ENCODE data around the gene HNRNPA0.

Gene HNRNPA0

DNA sequence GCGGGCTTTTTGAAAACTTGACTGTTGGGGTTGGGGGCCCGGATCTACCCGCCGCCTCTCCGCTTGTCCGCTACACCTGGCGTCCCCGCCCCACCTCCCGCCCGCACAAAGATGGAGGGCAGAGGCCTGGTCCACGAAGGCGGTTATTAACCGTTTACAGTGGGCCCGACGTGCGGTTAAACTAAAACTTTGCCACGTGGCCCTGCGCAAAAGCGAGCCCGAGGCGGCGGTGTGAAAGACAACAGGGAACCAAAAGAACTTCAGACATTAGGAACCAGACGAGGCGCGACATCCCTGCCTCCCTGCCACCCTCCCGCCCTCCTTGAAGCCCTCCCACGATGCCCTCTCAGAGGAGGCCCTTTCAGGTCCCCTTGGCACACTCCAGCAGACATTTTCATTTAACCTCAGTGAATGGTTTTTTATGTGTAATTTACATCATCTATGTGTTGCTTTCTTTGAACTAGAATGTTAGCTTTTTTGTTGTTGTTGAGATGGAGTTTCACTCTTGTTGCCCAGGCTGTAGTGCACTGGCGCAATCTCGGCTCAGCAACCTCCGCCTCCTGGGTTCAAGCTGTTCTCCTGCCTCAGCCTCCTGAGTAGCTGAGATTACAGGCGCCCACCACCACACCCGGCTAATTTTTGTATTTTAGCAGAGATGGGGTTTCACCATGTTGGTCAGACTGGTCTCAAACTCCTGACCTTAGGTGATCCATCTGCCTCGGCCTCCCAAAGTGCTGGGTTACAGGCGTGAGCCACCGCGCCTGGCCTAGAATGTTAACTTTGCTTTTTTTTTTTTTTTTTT, 999 bp upstream of the HNRNPA0 start:
- DNase-seq (ENCODE audit: low read depth), result no peak

DNA sequence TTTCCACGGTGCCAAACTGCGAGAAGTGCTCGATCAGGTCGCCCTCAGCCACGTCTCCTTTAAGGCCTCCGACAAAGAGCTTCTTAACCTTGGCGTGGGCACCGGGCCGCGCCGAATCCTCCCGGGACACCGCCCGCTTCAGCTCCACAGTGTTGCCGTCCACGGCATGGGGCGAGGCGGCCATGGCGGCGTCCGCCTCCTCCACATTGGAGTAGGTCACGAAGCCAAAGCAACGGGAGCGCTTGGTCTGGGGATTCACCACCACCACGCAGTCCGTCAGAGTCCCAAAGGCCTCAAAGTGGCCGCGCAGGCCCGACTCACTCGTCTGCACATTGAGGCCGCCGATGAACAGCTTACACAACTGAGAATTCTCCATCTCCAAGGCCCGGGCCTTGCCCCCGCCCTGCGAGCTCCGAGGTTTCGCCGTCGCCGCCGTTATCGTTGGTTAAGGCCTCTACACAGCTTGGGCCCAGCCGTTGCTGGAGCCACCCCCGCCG, 424 bp downstream of the HNRNPA0 start:
- no peak for DNase-seq (ENCODE audit: low read depth)

DNA sequence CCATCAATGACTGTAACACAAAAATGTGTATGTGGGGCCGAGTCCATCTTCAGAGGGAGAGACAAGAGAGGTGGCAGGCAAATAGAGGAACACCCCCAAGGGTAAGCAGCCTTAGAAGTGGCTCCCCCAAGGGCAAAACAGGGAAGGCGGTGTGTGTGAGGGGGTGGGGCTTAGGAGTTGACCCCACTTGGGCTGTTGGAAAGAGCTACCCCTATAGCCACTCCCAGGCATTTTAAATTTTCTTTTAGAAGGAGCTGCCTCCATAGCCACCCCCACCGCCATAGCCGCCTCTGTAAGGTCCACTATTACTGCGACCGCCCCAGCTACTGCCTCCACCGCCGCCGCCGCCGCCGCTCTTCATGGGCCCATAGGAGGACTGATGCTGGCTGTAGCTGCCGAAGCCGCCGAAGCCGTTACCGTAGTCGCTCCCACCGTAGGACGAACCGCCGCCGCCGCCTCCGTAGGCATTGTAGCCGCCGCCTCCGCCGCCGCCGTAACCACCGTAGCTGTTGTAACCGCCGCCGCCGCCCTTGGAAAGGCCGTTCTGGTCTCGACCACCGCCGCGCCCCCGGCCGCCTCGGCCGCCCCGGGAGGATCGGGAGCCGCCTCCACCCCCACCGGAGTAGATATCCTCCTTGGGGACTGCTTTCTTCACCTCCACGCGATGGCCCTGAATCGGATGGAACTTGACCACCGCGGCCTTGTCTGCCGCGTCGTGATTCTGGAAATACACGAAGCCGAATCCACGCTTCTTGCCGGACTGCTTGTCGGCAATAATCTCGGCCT, 1.1 kb downstream of the HNRNPA0 start:
- DNase-seq (ENCODE audit: low read depth), result peak; percentile 18

DNA sequence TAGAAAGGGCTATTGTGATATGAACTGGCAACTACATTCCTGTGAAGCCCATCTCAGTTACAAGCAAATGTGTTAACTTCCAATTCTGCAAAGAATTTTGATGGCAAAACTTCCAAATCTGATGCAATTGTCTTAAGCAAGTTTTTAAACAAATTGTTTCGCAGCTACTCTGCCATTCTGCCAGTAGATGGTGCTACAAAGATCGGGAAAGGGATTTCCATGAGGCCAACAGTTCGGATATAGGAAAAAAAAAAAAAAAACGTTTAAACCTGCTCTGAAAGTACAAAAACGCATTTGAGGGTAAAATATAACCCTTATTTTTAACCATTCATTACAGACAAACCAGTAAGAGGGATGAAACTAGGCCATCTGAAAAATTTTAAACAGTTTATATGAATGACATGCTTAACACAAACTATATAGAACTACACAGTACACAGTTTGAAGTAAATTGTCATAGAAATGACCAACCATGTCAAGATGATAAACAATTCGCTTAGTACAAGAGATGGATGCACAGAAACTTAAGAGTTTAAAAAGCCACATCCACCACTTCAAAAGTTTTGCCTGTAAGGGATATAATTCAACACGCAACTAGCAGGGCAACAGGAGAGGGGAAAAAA, 2.2 kb downstream of the HNRNPA0 start:
- peak; percentile 81 for DNase-seq (ENCODE audit: low read depth)

DNA sequence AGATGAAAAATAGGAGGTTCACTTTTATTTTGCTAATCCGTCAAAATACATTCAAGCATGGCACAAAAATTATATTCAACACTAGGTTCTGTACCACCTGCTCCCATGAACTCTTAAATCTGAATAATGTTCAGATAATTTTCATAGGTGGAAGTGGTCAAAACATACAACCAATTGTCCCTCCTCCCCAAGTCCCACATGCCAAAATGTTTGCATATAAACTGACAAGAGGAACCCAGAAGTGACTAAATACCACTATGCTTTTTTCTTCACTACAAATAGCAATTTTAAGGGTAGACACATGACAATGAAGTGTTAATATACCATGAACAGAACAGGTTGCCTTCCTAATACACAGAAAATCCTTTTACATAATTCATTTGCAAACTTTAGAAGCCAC, 3.7 kb downstream of the HNRNPA0 start:
- no peak for DNase-seq (ENCODE audit: low read depth)

DNA sequence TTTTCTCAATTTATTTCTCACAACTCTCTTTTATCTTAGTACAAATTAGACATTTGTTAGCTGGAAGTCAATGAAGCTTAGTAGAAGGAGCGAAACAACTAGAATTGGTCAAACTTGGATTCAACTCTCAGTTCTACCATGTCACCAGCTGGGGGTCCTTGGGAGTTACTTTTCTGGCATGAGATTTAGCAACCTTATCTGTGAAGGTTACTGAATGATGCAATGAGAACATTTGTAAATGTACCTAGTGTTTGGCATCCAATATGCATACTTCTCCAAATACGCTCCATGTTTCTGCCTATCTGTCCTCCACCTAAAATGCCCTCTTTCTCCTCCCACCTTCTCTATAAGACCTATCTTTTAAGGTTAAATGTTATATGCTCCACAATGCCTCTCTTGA, 6.3 kb downstream of the HNRNPA0 start:
- no peak for DNase-seq (ENCODE audit: low read depth)

DNA sequence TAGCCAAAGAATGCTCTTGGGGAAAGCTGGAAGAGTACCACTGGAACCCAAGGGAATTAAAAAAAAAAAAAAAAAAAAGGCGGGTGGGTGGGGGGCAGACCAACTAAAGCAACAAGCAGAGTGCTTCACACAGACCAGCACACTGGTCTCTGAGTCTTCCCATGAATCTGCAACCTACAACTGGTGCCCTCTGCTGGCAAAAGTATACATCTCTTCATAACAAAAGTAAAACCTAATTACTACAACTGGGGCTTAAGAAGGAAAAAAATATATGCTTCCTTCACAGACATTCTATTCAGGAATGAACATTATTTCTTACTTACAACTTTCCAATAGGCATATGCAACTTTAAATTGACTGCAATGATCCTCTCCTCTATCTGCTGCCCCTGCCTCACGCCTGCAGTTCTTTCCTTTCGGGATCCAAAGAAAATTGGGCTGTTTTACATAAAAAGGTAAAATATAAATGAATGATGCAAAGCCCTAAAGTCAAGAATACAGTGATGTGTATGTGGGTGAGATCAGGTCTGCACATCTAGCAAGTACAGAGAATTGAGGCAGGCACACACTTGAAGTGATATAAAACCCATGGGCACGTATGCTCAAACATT, 11.0 kb downstream of the HNRNPA0 start:
- peak; percentile 76 for DNase-seq (ENCODE audit: low read depth)

DNA sequence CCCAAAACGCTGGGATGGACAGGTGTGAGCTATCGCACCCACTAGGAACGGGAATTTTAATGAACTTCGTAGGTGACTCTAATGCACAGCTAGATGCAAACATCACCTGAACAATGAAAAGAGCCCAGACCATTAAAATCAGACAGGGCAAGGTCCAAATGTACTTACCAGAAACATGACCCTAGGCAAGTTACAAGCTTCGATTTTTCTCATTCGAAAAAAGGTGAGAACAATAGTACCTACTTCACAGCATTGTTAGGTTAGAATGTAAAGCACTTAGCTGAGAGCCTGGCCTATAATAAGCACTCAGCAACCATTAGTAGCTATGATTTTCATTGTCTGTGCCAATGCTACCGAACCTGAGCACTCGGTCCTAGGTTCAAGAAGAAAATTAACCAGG, 12.4 kb downstream of the HNRNPA0 start:
- no peak for DNase-seq (ENCODE audit: low read depth)

DNA sequence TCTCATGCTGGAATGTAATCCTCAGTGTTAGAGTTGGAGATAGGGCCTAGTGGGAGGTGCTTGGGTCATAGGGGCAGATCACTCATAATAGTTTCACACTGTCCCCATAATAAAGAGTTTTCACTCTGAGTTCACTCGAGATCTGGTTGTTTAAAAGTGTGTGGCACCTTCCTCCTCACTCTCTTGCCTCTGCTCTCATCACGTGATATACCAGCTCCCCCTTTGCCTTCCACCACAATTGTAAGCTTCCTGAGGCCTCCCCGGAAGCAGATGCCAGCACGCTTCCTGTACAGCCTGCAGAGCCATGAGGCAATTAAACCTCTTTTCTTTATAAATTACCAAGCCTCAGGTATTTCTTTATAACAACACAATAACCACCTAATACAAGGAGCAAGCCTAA, 14.4 kb downstream of the HNRNPA0 start:
- DNase-seq (ENCODE audit: low read depth), result no peak

DNA sequence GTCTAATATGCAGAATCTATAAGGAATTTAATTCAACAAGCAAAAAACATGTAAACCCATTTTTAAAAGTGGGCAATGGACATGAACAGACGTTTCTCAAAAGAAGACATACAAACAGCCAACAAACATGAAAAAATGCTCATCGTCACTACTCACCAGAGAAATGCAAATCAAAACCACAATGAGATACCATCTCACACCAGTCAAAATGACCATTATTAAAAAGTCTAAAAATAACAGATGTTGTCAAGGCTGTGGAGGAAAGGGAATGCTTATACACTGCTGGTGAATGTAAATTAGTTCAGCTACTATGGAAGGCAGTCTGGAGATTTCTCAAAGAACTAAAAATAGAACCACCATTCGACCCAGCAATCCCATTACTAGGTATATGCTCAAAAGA, 15.2 kb downstream of the HNRNPA0 start:
- DNase-seq (ENCODE audit: low read depth), result no peak

DNA sequence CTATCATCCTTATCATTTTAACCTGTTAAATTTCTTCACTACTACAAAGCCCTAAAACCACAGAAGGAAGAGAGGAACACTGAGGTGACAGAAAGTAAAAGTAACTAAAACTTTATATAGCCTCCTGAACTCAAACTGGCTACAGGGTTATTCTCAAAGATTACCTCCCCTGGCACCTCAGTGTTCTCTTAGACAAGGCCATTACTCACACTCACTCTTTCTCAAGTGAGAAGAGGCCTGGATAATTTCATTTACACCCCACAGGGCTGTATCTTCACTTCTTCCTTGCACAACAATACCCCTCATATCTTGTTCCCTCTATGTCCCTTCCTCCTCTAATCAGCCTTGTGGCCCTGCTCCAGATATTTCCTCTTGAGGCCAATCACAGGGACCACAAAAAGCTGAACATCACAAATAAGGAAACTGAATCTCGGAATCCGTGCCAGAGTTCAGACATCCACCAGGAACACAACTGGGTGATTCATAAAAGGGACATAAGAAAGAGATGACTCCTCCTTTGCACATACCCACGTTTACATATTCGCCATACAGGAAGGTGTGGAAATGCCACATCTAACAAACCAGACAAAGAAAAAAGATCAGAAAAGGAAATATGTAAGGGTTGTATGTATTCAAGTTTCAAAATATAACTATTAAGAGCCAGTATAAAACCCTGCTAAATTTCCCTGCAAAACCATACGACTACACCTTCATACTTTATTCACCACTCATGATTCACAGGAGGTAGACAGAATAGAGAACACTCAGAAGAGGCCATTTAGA, 16.6 kb downstream of the HNRNPA0 start:
- peak; percentile 61 for DNase-seq (ENCODE audit: low read depth)

DNA sequence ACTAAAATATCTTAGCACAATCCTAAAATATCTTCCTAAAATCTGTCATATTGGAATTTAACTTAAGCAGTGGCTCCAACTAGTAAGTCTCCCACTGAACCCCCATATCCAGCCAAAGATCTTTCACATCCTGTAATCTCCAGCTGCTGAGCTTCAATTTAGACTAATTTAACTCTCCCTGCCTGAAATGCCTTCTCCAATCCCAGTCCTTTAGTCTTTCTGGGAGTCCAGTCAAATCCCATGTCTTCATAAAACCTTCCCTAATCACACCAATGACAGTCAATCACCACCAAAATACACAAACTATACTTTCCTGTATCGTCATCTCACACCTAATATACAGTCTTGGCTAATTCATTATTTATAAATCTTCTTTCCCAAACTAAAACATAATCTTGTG, 17.7 kb downstream of the HNRNPA0 start:
- no peak for DNase-seq (ENCODE audit: low read depth)

DNA sequence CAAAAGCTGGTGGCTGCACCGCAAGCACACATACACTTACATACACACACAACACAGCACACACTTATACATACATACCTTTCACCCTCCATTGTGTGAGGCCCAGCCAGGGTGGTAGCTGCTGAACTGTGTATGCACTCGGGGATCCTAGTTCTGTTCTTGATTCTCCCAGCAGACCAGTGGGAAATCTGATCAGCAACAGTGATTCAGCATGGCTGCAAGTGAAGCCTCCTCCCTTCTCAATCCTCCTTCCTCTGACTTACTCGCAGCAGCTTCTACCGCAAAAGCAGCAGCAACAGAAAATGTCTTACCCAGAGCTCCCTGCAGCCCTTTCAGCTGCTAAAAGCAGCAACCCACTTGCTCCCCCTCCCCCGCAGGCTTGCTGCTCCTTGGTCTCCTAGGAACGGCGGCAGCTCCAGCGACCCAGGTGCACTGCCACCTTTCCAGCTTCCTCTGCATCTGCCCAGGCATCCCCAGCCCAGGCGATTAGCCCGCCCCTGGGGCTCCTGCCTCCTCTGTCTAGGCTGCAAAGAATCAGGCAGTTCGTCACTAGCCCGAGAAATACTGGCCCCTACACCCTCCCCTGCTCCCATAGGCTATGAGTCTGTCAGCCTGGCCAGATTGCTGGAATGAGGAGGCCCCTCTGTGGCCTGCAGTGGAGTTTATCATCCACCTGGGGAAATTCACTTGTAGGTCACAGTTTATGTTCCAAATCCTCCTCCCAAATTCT, 18.4 kb downstream of the HNRNPA0 start, which contains the start of gene KLHL3:
Gene KLHL3 (minus strand): TSS at position 535 of the 730 bp plus-strand sequence. CDS start 443 bp downstream, at position 92.
- DNase-seq (ENCODE audit: low read depth), result peak; percentile 50

DNA sequence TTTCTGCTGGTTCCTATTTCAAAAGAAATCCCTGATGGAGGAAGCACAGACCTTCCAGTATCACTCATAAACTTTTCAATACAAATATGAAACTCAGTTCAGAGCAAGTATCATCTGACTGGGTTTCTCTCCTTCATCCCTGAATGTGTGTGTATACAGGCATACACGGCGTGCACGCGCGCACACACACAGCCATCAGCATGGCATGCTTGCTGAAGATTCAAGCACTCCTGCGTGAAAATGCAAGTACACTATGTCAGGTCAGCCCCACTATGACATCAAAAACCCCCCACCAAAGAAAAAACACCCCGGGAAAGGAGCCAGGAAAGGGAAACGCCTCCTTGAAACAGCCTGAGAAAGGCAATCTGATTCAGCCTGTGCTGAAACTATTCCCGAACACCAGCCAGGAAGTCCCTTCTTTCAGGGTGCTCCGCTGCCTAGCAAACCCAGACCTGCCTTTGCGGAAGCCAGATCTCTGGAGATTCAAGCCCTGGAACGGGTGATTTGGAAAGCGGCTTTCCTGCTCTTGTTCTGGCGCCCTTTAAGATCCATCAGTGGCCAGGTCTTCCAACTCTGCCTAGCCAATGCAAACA, 19.1 kb downstream of the HNRNPA0 start:
- DNase-seq (ENCODE audit: low read depth), result peak; percentile 47

DNA sequence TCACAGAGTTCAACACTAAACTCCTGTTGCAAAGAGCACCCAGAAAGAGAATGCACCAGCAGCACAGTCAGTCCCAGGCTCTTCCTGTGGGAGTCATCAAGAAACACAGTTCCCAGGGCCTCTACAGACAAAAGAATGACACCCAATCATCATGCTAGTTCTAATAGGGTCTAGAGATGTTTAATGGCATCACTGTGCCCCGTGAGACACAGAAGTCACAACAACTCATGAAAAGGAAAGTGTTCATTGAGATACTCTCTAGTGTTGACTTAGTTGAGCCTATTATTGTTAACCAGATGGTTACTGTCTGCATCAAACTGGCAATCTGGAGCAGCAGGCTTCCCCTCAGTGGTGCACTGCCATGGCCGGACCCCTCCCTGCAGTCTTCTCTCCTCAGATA, 19.8 kb downstream of the HNRNPA0 start:
- DNase-seq (ENCODE audit: low read depth), result peak; percentile 16

DNA sequence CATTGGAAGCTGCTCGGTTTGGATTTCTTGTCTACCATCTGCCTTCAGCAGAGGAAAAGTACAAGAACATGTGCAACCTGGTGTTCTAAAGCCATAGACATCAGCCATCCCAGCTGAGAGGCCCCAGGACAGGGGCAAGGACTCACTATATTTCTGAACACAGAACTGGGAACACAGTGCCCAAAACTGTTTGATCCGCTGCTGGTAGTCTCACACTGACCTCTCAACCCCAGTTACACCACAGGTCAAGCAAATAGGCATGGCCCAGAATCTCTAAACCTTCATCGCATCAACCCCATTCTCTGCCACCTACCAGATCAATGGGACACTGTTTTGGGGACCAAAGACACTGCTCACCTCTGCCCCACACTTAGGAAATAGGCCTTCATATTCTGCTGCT, 20.2 kb downstream of the HNRNPA0 start:
- DNase-seq (ENCODE audit: low read depth), result no peak

DNA sequence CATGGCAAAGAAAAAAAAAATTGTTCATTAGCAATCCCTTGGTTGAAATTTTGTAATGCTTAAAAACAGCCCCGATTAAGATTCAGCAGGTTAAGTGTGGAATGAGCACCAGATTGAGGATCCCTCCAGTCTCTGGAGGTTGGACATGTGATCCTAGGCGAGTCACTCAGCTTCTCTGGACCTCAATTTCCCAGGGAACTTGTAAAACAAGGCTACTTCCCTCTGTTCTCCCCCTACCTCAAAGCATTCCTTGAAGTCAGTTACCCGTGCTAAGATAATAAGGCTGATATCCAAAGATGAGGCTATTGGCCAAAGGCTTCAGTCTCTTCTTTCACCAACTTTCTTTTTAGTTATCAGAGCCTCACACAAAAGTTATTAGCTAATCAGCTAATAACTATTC, 21.2 kb downstream of the HNRNPA0 start:
- peak; percentile 7 for DNase-seq (ENCODE audit: low read depth)

DNA sequence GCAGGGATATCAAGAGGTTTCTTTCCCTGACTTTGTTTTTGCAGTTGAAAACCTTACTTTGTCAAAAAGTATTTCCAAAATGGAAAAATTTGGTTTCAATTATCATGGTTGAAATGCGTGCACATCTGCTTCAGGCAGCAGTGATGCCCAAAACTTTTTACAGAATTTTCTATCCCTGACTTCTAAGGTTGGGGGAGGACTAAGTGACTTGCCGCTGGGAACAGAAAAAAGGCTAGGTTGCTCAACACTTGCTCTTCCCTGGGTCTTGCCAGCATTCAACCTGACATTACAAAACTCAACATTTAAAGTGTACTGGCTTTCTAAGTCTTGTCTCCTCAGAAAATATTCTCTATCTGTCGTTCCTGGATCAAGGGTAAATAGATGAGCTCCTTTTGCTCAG, 23.0 kb downstream of the HNRNPA0 start:
- no peak for DNase-seq (ENCODE audit: low read depth)

DNA sequence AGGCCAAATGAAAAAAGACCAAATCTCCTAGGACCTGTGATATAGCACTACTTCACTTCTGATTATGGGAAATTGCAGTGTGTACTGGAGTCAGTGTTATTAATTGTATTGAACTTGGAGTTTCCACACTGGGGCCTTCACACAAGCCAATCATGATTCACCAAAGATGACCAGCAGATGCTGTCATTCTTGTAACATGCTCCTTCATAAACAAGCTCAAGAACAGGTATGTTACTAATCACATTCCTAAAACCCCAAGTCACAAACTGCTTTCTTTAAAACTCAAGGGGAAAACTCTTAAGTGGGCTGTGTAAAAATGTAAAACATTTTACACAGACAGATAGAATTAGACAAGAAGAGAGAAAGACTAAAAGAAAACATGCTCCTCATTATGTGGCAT, 23.8 kb downstream of the HNRNPA0 start:
- DNase-seq (ENCODE audit: low read depth), result peak; percentile 62

DNA sequence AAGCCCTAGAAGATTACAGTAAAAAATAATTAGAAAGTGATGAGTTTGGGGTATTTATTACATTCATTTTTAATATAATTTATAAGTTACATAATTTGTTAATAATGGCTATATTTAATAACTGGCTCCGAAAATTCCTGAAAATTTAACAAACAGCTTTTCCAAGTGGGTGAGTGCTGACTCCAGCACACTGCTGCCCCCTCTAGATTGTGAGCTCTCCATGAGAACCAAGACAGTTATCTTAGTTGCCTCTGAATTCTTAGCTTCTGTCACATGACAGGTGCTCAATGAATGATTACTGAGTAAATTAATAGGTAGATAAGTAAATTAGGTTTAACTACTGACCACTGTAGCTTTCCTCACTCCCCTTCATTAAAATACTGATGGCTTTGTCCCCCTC, 26.1 kb downstream of the HNRNPA0 start:
- no peak for DNase-seq (ENCODE audit: low read depth)
